Fibroblast of skin of right quadriceps (primary cell): ENCODE results near the gene DDX24.

Experiments used
- DNase-seq: peaks from one replicate; pipeline ENCODE4 v3.0.0-alpha.2; 2013

Gene DDX24

GRCh38 chr14:94004015-94004414 is 77.0 kb downstream of the DDX24 start:
- no peak for DNase-seq

- no peak for DNase-seq
These were observed 77.6 kb downstream of the DDX24 start for GRCh38 chr14:94003397-94003796.

- peak; percentile 58 for DNase-seq
These were observed 79.3 kb downstream of the DDX24 start for GRCh38 chr14:94001501-94002396.

GRCh38 chr14:94001016-94001415 is 80.0 kb downstream of the DDX24 start:
- no peak for DNase-seq

- no peak for DNase-seq
These were observed 80.7 kb downstream of the DDX24 start for GRCh38 chr14:94000267-94000666.

- no peak for DNase-seq
These were observed 81.4 kb downstream of the DDX24 start for GRCh38 chr14:93999573-93999972.

GRCh38 chr14:93998871-93999403 is 82.1 kb downstream of the DDX24 start:
- no peak for DNase-seq
